Thyroid gland (tissue), 4 donors: ENCODE results near the gene TTC39B.

Source experiments
- POLR2A ChIP-seq, 2 donors: fragments of 450-650 bp; IDR thresholded peaks; one replicate each; pipeline ENCODE4 v1.6.1; 2017; ENCODE audit warnings: antibody characterized with exemption in 2 of 2, mild to moderate bottlenecking in 2 of 2, moderate library complexity in 1 of 2
- TF ChIP-seq, protein P1 (sequence below), 6 experiments: fragments of 200-600 bp in 3 of 6; fragments of 450-650 bp in 3 of 6; sonication (generic) in 3 of 6; IDR thresholded peaks; one replicate each; pipeline ENCODE4 v1.5.1; 2016 to 2019; ENCODE audit warnings: antibody characterized with exemption in 6 of 6, mild to moderate bottlenecking in 2 of 6, inconsistent platforms in 1 of 6, moderate library complexity in 1 of 6

DNA sequence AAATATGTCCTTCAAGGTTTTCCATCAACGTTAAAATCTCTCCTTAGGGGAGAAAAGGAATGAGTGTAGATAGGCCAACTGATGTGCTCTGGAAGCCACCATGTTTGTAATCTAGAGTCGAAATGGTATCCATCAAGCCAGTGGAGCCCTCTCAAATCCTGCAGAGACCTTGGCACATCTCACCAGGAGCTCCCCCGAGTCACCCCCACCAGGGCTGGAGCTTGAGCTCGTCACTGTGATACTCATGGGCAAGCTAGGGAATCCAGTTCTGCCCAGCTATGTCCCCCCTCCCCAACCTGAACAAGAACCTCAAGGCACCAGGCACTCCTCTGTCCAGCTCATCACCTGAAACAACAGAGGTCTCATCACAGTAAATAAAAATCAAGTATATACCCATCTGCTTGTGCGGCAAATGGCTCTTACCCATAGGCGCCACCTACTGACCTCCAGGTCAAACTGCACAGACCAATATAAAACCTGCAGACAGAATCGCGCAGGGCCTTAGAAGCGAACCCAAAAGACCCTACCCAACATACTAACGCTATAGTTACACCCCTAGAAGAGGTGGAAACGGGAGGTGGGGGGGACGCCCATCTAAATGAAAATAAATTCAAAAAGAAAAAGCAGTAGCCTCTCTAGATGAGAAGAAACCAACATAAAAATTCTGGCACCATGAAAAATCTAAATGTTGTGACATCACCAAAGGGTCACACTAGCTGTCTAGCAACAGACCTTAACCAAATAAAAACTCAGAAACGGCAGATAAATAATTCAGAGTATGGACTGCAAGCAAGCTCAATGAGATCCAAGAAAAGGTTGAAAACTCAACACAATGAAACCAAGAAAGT, 75.0 kb downstream of the TTC39B start:
- no peak for TF ChIP-seq POLR2A (IDR thresholded peaks at IDR 0.05)
- TF ChIP-seq, protein P1, sequence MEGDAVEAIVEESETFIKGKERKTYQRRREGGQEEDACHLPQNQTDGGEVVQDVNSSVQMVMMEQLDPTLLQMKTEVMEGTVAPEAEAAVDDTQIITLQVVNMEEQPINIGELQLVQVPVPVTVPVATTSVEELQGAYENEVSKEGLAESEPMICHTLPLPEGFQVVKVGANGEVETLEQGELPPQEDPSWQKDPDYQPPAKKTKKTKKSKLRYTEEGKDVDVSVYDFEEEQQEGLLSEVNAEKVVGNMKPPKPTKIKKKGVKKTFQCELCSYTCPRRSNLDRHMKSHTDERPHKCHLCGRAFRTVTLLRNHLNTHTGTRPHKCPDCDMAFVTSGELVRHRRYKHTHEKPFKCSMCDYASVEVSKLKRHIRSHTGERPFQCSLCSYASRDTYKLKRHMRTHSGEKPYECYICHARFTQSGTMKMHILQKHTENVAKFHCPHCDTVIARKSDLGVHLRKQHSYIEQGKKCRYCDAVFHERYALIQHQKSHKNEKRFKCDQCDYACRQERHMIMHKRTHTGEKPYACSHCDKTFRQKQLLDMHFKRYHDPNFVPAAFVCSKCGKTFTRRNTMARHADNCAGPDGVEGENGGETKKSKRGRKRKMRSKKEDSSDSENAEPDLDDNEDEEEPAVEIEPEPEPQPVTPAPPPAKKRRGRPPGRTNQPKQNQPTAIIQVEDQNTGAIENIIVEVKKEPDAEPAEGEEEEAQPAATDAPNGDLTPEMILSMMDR (IDR thresholded peaks at IDR 0.05): peak in 5 of 6 experiments; percentile 11 to 72 (median 47)
